ENCODE data around the gene SMPD4.
"Not testable (repeated sequence)": the region's sequence is repeated elsewhere in the genome, so short reads cannot be mapped to it uniquely, and the experiment has no call there.

The SMPD4 gene

GRCh38 chr2:130140516-130140915, 40.9 kb downstream of the SMPD4 start:
- DNase-seq, result not testable (repeated sequence)

- not testable (repeated sequence) for DNase-seq
Observed at GRCh38 chr2:130139331-130140280, 41.8 kb downstream of the SMPD4 start.

GRCh38 chr2:130138841-130139251, 42.6 kb downstream of the SMPD4 start:
- DNase-seq, result not testable (repeated sequence)

GRCh38 chr2:130138326-130138725, 43.1 kb downstream of the SMPD4 start:
- not testable (repeated sequence) for DNase-seq

- not testable (repeated sequence) for DNase-seq
Observed at GRCh38 chr2:130137118-130137517, 44.3 kb downstream of the SMPD4 start.

- DNase-seq, result not testable (repeated sequence)
Observed at GRCh38 chr2:130136546-130136945, 44.9 kb downstream of the SMPD4 start.

GRCh38 chr2:130135692-130136541, 45.5 kb downstream of the SMPD4 start:
- no peak for DNase-seq

GRCh38 chr2:130129120-130129829, 52.1 kb downstream of the SMPD4 start, which contains the start of gene POTEF:
Gene POTEF, minus strand, starts transcription at chr2:130129222. Its CDS starts 8,707 bp downstream, at chr2:130120515.
- not testable (repeated sequence) for DNase-seq

GRCh38 chr2:130128464-130128863, 52.9 kb downstream of the SMPD4 start:
- DNase-seq, result not testable (repeated sequence)

- not testable (repeated sequence) for DNase-seq
Observed at GRCh38 chr2:130127726-130128125, 53.7 kb downstream of the SMPD4 start.

GRCh38 chr2:130120924-130121323, 60.5 kb downstream of the SMPD4 start:
- DNase-seq, result not testable (repeated sequence)

- not testable (repeated sequence) for DNase-seq
Observed at GRCh38 chr2:130102597-130103363, 78.6 kb downstream of the SMPD4 start.
